Trophoblast cell (in vitro differentiated cells and primary cell): ENCODE results near the gene SMAP1.

Experiments used
- DNase-seq, 2 donors: peaks; one replicate each; pipeline ENCODE4 v3.0.0-alpha.2; 2016
- H2AFZ ChIP-seq: 2 replicates; pipeline ENCODE4 v1.6.1; 2013; ENCODE audit warnings: low read length, moderate library complexity, mild to moderate bottlenecking; ENCODE audit not compliant: insufficient read depth, poor library complexity
- H2AK5ac ChIP-seq: 2 replicates; pipeline ENCODE4 v1.6.1; 2013; ENCODE audit warnings: mild to moderate bottlenecking, low read length
- H2BK120ac ChIP-seq: 2 replicates; pipeline ENCODE4 v1.6.1; 2013; ENCODE audit warnings: low read length, mild to moderate bottlenecking, moderate library complexity; ENCODE audit not compliant: insufficient read depth, poor library complexity
- H2BK12ac ChIP-seq: 2 replicates; pipeline ENCODE4 v1.6.1; 2013; ENCODE audit warnings: mild to moderate bottlenecking, low read length, moderate library complexity
- H2BK5ac ChIP-seq: 2 replicates; pipeline ENCODE4 v1.6.1; 2013; ENCODE audit warnings: low read length, low read depth, moderate library complexity, mild to moderate bottlenecking; ENCODE audit not compliant: poor library complexity
- H3K14ac ChIP-seq: 2 replicates; pipeline ENCODE4 v1.6.1; 2013; ENCODE audit warnings: mild to moderate bottlenecking, low read length
- H3K18ac ChIP-seq: 2 replicates; pipeline ENCODE4 v1.6.1; 2013; ENCODE audit warnings: mild to moderate bottlenecking, low read length
- H3K23ac ChIP-seq: 2 replicates; pipeline ENCODE4 v1.6.1; 2013; ENCODE audit warnings: low read length
- H3K27ac ChIP-seq: 2 replicates; pipeline ENCODE4 v1.5.1; 2013; ENCODE audit warnings: low read depth, mild to moderate bottlenecking, inconsistent platforms, low read length, moderate library complexity
- H3K27me3 ChIP-seq: 2 replicates; pipeline ENCODE4 v1.6.1; 2013; ENCODE audit warnings: inconsistent platforms, mild to moderate bottlenecking, low read length, moderate library complexity; ENCODE audit not compliant: insufficient read depth
- H3K36me3 ChIP-seq, 2 experiments: 1 replicate in 1 of 2; 2 replicates in 1 of 2; pipeline ENCODE4 v1.6.1; 2013; ENCODE audit warnings: low read length in 2 of 2, mild to moderate bottlenecking in 2 of 2, moderate library complexity in 1 of 2; ENCODE audit not compliant: insufficient read depth in 2 of 2, control insufficient read depth in 1 of 2
- H3K4ac ChIP-seq: 2 replicates; pipeline ENCODE4 v1.6.1; 2013; ENCODE audit warnings: low read depth, mild to moderate bottlenecking, low read length, moderate library complexity
- H3K4me1 ChIP-seq, 2 experiments: 1 replicate in 1 of 2; 2 replicates in 1 of 2; pipeline ENCODE4 v1.6.1; 2013; ENCODE audit warnings: low read length in 2 of 2, mild to moderate bottlenecking in 2 of 2, moderate library complexity in 1 of 2; ENCODE audit not compliant: insufficient read depth in 2 of 2, control insufficient read depth in 1 of 2
- H3K4me2 ChIP-seq: 2 replicates; pipeline ENCODE4 v1.6.1; 2013; ENCODE audit warnings: inconsistent platforms, mild to moderate bottlenecking, low read length, moderate library complexity
- H3K4me3 ChIP-seq: 2 replicates; pipeline ENCODE4 v1.5.1; 2013; ENCODE audit warnings: mild to moderate bottlenecking, low read depth, low read length, inconsistent platforms
- H3K79me1 ChIP-seq: one replicate; pipeline ENCODE4 v1.6.1; 2013; ENCODE audit warnings: low read length
- H3K79me2 ChIP-seq: 2 replicates; pipeline ENCODE4 v1.6.1; 2013; ENCODE audit warnings: low read length, mild to moderate bottlenecking; ENCODE audit not compliant: control insufficient read depth, insufficient read depth, poor library complexity
- H3K9ac ChIP-seq: 2 replicates; pipeline ENCODE4 v1.6.1; 2013; ENCODE audit warnings: mild to moderate bottlenecking, low read length
- H3K9me3 ChIP-seq: 2 replicates; pipeline ENCODE4 v1.6.1; 2013; ENCODE audit warnings: low read depth, mild to moderate bottlenecking, control low read depth, inconsistent platforms, low read length; ENCODE audit not compliant: insufficient read depth
- H4K12ac ChIP-seq: 2 replicates; pipeline ENCODE4 v1.6.1; 2013; ENCODE audit warnings: low read depth, mild to moderate bottlenecking, low read length, moderate library complexity
- H4K8ac ChIP-seq: 2 replicates; pipeline ENCODE4 v1.6.1; 2013; ENCODE audit warnings: low read depth, mild to moderate bottlenecking, low read length, moderate library complexity
- H4K91ac ChIP-seq: one replicate; pipeline ENCODE4 v1.6.1; 2013; ENCODE audit warnings: low read depth, mild to moderate bottlenecking, low read length, moderate library complexity
- WGBS: extraction: QIAGEN DNeasy Blood & Tissue Kit; methylation state at CpG from one replicate; pipeline ENCODE4 v1.1.7; 2013; ENCODE audit warnings: missing lambda C conversion rate; ENCODE audit not compliant: insufficient read length, insufficient coverage; ENCODE audit errors: extremely low coverage; 5-methylcytosine and 5-hydroxymethylcytosine counted together

Gene SMAP1

DNA sequence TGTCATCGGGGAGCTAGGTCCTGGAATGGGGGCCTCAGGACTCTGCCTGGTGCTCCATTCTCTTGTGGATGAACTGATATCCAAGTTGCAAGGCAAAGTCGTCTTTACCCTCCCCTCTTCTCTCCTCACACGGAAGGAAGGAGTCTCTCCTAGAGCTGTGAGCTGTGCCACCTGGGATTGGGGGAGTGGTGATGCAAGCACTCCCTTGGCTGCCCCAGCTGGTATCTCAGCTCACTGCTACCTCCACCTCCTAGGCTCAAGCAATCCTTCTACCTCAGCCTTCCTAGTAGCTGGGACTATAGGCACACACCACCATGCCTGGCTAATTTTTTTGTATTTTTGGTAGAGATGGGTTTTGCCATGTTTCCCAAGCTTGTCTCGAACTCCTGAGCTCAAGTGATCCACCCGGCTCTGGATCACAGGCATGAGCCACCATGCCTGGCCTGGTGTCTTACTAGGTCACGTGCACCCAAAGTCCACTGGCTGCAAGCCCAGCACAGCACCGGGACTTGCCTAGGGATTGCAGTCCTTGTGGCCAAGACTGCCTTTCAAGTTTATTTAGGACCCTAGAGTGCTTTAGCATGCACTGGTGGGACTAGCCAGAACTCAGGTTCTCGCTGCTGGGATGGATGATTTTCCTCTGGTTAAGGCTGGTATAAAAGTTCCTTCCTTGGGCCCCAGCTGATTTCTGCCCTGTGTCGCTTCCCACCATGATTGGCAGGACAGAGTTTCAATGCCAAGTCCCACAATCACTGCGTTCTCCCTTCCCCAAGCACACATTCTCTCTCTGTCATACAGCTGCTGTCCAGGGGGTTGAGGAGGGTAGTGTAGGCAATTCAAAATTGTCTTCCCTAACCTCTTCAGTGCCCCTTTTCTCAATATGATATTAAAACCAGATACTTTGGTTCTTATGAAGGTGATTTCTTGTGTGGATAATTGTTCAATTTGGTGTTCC is 33.5 kb downstream of the SMAP1 start:
- H3K36me3 ChIP-seq, result peaks cover 0 to 2% of the 10 kb centered on the region in 2 experiments
- no peak overlapping the region for H2BK120ac ChIP-seq
- no peak overlapping the region for H3K27ac ChIP-seq
- H3K27me3 ChIP-seq, result no peaks in the 10 kb centered on the region
- H3K79me2 ChIP-seq, result no peaks in the 10 kb centered on the region
- no peak overlapping the region for H2BK12ac ChIP-seq
- H3K4ac ChIP-seq, result no peak overlapping the region
- H2BK5ac ChIP-seq, result no peak overlapping the region
- no peak overlapping the region for H3K4me2 ChIP-seq
- H3K79me1 ChIP-seq, result no peaks in the 10 kb centered on the region
- H4K8ac ChIP-seq, result no peak overlapping the region
- WGBS, result no CpG with 5 or more reads among the region's 10 CpGs
- H3K9ac ChIP-seq, result no peak overlapping the region
- no peak overlapping the region for H3K4me3 ChIP-seq
- no peak overlapping the region for H3K14ac ChIP-seq
- no peak overlapping the region for H4K12ac ChIP-seq
- no peaks in the 10 kb centered on the region for H3K4me1 ChIP-seq
- H3K18ac ChIP-seq, result no peak overlapping the region
- no peak for DNase-seq
- H3K23ac ChIP-seq, result no peak overlapping the region
- H2AK5ac ChIP-seq, result no peak overlapping the region
- no peaks in the 10 kb centered on the region for H3K9me3 ChIP-seq
- H2AFZ ChIP-seq, result peak overlapping the region; percentile 25
- no peak overlapping the region for H4K91ac ChIP-seq

DNA sequence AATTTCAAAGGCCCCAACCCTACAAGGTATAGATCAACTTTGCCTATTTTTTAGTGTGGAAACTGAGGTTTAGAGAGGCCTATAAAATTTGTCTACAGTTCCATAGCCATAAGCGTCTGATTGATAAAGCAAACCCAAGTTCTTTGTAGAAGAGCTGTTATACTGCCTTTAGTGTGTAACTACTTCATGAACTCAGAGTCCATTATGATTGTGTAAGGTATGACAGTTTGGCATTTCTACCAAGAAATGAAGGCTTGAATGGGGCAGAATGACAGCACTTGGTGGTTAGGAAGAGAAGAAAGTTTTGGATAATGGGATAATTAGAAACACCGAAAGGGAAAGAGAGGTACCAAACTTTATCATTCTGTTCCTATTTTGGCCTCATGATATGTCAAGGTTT is 38.1 kb downstream of the SMAP1 start:
- Histone ChIP-seq H3K9me3 (no peaks in the 10 kb centered on the region), H2AK5ac (no peak overlapping the region), H2BK120ac (no peak overlapping the region), H3K18ac (no peak overlapping the region), H3K4me3 (no peak overlapping the region), H2BK12ac (no peak overlapping the region), H3K27me3 (no peaks in the 10 kb centered on the region), H3K14ac (no peak overlapping the region), H3K9ac (no peak overlapping the region), H3K4me2 (no peak overlapping the region), H3K4ac (no peak overlapping the region), H4K12ac (no peak overlapping the region), H3K23ac (no peak overlapping the region), H3K36me3 (no peaks in the 10 kb centered on the region), H3K79me1 (no peaks in the 10 kb centered on the region), H2BK5ac (no peak overlapping the region), H2AFZ (no peak overlapping the region), H4K8ac (no peak overlapping the region), H3K4me1 (no peaks in the 10 kb centered on the region), H3K79me2 (no peaks in the 10 kb centered on the region), H3K27ac (no peak overlapping the region), H4K91ac (no peak overlapping the region)
- no peak for DNase-seq
- no CpG with 5 or more reads among the region's 2 CpGs for WGBS

GRCh38 chr6:70706491-70707123 is 38.9 kb downstream of the SMAP1 start:
- H4K91ac ChIP-seq, result no peak overlapping the region
- H3K4me3 ChIP-seq, result no peak overlapping the region
- H3K9me3 ChIP-seq, result no peaks in the 10 kb centered on the region
- H2BK5ac ChIP-seq, result no peak overlapping the region
- H3K14ac ChIP-seq, result no peak overlapping the region
- no CpG with 5 or more reads among the region's 3 CpGs for WGBS
- H3K79me1 ChIP-seq, result no peaks in the 10 kb centered on the region
- no peak overlapping the region for H2AFZ ChIP-seq
- H3K36me3 ChIP-seq, result no peaks in the 10 kb centered on the region
- H3K4me1 ChIP-seq, result no peaks in the 10 kb centered on the region
- no peak overlapping the region for H3K23ac ChIP-seq
- H2BK120ac ChIP-seq, result no peak overlapping the region
- peak in 1 of 2 donors; percentile 67 for DNase-seq
- H3K18ac ChIP-seq, result no peak overlapping the region
- H4K8ac ChIP-seq, result no peak overlapping the region
- H3K9ac ChIP-seq, result no peak overlapping the region
- no peak overlapping the region for H3K4me2 ChIP-seq
- H2BK12ac ChIP-seq, result no peak overlapping the region
- no peaks in the 10 kb centered on the region for H3K27me3 ChIP-seq
- no peak overlapping the region for H3K4ac ChIP-seq
- H3K27ac ChIP-seq, result no peak overlapping the region
- no peak overlapping the region for H4K12ac ChIP-seq
- H3K79me2 ChIP-seq, result no peaks in the 10 kb centered on the region
- no peak overlapping the region for H2AK5ac ChIP-seq

- DNase-seq, result no peak
- whole genome bisulfite sequencing, result no CpG with 5 or more reads among the region's 2 CpGs
- no peak overlapping the region for H3K18ac ChIP-seq
Measured at GRCh38 chr6:70707893-70708292, 40.2 kb downstream of the SMAP1 start.

More at GRCh38 chr6:70707893-70708292, 40.2 kb downstream of the SMAP1 start:
- Histone ChIP-seq H2AK5ac (no peak overlapping the region), H2BK120ac (no peak overlapping the region), H3K36me3 (no peaks in the 10 kb centered on the region), H3K4me3 (no peak overlapping the region), H3K4ac (no peak overlapping the region), H2BK5ac (no peak overlapping the region), H3K27ac (no peak overlapping the region), H3K23ac (no peak overlapping the region), H3K4me2 (no peak overlapping the region), H3K9ac (no peak overlapping the region), H3K79me1 (no peaks in the 10 kb centered on the region), H2AFZ (no peak overlapping the region), H3K14ac (no peak overlapping the region), H4K8ac (no peak overlapping the region), H3K9me3 (no peaks in the 10 kb centered on the region), H3K27me3 (no peaks in the 10 kb centered on the region), H3K4me1 (no peaks in the 10 kb centered on the region), H2BK12ac (no peak overlapping the region), H3K79me2 (no peaks in the 10 kb centered on the region), H4K12ac (no peak overlapping the region), H4K91ac (no peak overlapping the region)
